VCaP (cell line): Measurements from ENCODE around the gene GRB10.
"Not testable (repeated sequence)": the region's sequence is repeated elsewhere in the genome, so short reads cannot be mapped to it uniquely, and the experiment has no call there.

Experiments used
- H3K27ac ChIP-seq: fragments of 450-650 bp; 2 replicates; pipeline ENCODE4 v1.5.1; 2017
- TF ChIP-seq, protein P1 (sequence below): fragments of 450-650 bp; conservative IDR thresholded peaks from 2 replicates; pipeline ENCODE4 v1.5.1; 2017; ENCODE audit warnings: mild to moderate bottlenecking, moderate library complexity

The GRB10 gene

GRCh38 chr7:50577569-50577968 is 205.1 kb downstream of the GRB10 start:
- TF ChIP-seq, protein P1, sequence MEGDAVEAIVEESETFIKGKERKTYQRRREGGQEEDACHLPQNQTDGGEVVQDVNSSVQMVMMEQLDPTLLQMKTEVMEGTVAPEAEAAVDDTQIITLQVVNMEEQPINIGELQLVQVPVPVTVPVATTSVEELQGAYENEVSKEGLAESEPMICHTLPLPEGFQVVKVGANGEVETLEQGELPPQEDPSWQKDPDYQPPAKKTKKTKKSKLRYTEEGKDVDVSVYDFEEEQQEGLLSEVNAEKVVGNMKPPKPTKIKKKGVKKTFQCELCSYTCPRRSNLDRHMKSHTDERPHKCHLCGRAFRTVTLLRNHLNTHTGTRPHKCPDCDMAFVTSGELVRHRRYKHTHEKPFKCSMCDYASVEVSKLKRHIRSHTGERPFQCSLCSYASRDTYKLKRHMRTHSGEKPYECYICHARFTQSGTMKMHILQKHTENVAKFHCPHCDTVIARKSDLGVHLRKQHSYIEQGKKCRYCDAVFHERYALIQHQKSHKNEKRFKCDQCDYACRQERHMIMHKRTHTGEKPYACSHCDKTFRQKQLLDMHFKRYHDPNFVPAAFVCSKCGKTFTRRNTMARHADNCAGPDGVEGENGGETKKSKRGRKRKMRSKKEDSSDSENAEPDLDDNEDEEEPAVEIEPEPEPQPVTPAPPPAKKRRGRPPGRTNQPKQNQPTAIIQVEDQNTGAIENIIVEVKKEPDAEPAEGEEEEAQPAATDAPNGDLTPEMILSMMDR = no peak
- no peak overlapping the region for H3K27ac ChIP-seq

DNA sequence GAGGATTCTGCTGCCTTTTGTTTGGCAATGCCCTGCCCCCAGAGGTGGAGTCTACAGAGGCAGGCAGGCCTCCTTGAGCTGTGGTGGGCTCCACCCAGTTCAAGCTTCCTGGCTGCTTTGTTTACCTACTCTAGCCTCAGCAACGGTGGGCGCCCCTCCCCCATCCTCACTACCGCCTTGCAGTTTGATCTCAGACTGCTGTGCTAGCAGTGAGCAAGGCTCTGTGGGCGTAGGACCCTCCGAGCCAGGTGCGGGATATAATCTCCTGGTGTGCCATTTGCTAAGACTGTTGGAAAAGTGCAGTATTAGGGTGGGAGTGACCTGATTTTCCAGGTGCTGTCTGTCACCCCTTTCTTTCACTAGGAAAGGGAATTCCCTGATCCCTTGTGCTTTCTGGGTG is 206.3 kb downstream of the GRB10 start:
- not testable (repeated sequence) for H3K27ac ChIP-seq

DNA sequence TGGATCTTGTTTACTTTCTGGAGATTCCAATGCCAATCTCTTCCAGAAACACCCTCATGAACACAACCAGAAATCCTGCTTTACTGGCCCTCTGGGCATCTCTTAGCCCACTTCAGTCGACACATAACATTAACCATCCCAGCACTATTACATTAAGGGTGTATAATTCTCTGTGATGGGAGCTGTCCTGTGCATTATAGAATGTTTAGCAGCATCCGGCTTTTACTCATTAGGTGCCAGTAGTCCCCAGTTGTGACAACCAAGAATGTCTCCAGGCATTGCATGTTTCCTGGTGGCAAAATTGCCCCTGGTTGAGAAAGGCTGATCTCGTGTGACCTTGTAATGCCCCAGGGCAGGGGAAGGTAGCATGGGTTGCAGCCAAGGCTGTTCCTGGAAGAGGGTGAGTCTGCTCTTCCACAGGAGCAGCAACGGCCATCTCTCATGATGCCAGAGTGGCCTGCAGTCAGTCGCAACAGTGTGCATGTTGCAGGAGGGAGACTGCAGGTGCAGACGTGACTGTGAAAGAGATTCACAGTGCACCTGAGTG is 214.9 kb downstream of the GRB10 start:
- TF ChIP-seq, protein P1 = no peak
- H3K27ac ChIP-seq = no peak overlapping the region

- TF ChIP-seq, protein P1 = no peak
Measured at GRCh38 chr7:50565977-50566376, 216.7 kb downstream of the GRB10 start.

GRCh38 chr7:50565559-50565916 is 217.2 kb downstream of the GRB10 start:
- TF ChIP-seq, protein P1 = no peak
- H3K27ac ChIP-seq = no peak overlapping the region

More at GRCh38 chr7:50565977-50566376, 216.7 kb downstream of the GRB10 start:
- no peak overlapping the region for H3K27ac ChIP-seq

GRCh38 chr7:50564640-50565558 is 217.8 kb downstream of the GRB10 start, which contains the start of gene DDC:
Gene DDC (minus strand): TSS chr7:50565405. CDS start chr7:50544085, 21,320 bp downstream.
- TF ChIP-seq, protein P1 = no peak
- no peak within 1 kb of the TSS for H3K27ac ChIP-seq

DNA sequence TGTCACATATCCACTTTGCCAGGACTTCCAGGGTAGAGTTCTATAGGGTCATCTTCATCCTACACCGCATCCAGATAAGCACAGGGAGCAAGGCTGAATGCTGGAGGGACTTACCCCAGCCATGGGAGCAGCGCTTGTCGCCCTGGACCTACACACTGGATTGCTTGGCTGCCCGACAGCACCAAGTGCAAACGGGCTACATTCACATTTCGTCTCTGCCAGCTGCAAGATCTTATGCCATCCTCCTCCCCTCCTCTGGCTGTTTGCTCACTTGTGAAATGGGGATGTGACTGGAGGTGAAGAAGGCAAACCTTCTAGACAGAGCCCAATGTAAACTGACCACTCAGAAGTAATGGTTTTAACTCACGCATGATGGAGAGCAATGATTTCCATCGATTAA is 218.5 kb downstream of the GRB10 start:
- TF ChIP-seq, protein P1 = no peak
- H3K27ac ChIP-seq = no peak overlapping the region

DNA sequence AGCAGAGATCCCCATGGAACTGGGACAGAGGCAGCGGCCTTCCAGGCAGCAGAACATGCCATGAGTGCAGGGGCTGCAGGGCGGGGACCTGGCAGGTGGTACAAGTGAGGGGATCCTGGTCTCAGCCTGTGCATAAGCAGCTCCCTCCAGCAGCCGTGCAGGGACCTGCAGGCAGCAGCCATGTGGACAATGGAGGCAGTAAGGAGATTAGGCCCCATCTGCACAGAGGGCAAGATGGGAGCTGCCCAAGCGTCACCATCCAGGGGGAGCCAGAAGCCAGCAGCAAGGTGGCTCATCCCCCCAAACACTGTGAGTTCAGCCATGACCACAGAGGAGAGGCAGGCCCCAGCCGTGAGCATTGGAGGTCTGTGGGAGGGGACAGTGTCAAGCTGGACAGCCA is 220.6 kb downstream of the GRB10 start:
- H3K27ac ChIP-seq = no peak overlapping the region
- TF ChIP-seq, protein P1 = no peak
